ENCODE measurements around the gene PSMD1.
"Not testable (repeated sequence)": the region's sequence is repeated elsewhere in the genome, so short reads cannot be mapped to it uniquely, and the experiment has no call there.

Gene PSMD1

DNA sequence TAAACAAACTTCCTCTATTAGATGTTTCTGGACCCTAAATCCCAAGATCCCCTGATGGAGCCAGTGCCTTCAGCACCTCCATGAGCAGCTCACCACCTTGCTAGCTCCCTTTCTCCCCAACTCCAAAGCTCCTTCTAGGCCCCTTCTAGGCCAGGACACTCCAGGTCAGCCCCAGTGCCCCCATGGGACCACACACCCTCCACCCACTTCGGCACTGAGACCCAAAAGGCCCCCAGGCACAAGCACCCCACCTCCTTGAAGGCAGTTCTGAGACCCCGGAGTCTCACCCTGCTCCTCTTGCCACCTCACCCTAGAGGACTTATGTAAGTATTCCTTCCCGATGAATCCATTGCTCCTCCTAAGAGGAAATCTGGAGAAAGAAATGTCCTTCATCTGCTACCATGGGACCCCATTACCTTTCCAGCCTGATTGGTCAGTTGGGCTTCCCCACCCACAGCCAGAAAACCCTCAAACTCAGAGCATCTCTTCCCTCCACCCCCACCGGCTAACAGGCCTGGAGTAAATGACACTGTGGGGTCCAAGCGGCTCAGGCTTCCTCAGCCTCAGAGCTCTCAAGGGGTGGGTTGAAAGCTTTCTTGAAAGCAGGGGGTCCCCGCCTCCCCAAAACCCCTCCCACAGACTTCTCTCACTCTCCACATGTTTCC lies 132.0 kb downstream of the PSMD1 start:
- DNase-seq = no peak

DNA sequence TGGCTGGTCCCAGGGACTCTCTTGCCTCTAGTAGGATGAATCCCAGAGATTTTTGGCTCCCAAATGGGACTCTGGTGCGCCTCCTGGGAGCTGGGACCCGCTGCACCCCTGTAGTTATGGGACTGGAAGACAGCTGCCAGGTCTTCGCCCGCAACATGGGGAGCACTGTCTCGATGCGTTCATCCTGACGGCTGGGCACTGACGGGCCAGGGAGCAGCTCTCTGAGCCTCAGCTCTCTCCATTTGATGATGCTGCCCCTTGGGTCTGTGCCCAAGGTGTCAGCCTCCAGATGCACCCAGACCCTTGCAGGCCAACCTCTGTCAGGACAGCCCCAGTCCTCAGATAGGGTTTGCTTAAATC lies 132.5 kb downstream of the PSMD1 start:
- DNase-seq = no peak

DNA sequence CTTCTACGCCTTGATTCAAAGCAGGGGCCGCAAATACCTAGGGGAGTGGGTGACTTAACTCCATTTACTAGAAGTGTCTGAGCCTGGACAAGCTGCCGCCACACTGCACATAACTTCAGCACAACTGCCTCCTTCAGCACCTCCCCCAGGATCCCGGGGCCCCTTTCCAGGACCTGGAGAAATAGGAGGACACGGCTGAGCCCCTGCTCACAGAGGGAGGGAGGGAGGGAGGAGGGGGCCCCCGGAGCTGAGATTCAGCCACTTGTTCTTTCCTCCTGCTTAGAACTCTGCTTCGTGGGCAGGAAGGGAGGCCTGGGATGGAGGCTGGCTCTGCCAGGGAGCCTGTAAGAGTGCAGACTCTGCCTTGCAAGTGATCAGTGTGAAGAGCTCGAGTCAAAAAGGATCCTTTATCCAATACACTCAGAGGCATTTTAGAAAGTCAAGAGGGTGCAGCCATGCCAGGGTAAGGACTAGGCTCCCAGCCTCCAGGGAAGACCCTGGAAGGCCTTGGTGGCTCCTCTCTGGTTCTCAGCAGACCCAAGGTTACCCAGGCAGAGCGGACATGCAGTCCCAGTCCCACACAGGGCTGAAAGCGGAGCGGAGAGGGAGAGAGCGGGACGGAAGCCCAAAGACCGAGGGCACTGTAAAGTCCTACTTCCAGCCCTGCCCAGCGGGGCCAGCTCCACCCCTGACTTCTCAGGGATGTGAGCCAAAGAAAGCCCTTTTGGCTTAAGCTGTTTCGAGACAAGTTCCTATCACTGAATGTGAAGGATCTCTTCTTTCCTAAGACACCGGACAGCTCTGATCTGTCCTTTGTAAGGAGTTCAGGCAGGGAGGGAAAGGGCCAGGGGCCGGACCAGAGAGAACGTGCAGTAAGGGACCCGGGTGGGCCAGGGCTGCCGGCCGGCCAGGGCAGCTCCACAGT lies 133.2 kb downstream of the PSMD1 start:
- no peak for DNase-seq

DNA sequence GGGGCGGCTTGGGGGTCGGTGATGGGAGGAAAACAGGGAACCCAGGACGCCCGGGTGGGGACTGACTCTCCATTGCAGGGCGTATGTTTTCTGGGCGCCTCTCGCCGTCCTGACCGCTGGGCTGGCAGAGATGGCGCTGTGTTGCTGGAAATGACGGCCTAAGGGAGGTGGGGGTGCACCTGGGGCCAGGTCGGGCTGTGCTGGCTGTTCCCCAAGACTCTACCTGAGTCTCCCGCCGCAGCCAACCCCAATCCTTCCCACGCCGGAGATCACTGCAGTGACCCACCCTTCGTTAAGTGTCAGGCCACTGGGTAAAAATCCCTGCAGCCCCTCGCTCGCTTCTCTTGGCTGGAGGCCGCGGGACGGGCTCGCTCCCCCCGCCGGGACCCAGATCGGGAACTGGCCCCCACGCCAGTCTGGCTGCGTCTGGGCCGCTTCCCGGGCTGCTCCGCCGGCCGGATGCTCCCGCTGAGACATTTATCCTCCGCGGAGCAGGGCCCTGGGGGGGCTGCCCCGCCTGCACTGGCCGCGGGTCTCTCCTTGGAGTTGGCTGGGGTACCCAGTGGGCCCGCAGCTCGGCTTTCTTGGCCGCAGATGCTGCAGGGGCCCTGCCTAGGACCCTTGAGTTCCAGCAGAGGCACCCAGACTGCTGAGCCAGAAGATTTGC lies 134.0 kb downstream of the PSMD1 start:
- no peak for DNase-seq

DNA sequence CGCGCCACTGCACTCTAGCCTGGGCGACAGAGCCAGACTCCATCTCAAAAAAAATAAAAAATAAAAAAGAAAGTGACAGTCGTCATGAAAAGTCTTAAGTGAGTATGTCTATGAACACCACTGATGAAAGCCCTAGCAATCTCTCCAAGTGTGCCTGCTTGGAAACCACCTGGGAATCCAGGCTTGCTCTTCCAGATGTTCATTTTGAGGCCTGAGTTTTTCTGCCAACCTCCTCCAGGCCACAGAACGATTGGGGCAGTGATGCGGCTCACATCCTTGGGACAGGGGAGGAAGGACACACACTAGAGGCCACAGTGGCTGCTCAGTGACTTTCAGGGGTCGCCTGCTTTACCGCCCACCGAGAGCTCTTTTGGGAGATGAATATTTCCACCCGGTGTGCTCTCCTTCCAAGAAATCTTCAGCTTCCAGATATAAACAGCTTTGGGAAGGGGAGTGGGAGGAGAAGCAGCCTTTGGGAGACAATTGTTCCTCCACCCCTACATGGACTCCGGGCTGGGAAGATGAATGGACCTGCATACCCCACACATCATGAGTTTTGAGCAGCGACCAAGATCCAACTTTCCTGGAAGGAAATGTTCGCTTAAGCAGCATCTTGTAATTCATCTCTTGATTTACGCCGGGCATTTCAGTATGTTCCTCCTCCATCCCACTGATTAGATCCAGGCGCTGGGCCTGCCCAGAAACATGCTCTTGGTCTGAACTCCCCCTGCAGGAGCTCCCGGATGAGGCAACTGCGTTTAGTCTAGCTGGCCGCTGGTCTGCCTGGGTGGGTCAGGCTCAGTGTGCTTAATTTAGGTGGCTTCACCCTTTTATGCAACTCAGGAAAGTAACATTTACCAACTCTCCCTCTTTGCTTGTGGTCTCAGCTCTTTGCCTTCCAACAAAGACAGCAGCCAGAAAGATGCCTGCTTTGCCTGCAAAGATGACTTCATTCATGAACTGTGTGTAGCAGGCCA lies 135.5 kb downstream of the PSMD1 start:
- DNase-seq = no peak

DNA sequence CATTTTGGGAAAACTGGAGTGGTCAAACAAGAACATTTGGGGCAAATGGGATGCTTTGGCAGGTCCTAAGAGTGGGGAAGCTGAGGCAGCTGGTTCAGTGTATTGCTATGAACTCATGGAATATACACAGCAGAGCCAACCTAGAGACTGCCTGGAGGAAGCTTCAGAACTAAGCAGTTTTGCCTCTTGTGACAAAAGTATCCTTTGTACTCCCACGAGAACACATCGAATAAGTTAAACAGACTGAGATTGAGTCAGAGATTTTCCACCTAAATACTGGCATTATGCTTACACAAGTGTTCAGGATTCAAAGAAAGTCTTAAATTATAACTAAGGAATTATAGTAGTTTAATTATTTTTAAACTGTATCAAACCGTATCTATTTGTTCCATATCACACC lies 136.5 kb downstream of the PSMD1 start:
- no peak for DNase-seq

DNA sequence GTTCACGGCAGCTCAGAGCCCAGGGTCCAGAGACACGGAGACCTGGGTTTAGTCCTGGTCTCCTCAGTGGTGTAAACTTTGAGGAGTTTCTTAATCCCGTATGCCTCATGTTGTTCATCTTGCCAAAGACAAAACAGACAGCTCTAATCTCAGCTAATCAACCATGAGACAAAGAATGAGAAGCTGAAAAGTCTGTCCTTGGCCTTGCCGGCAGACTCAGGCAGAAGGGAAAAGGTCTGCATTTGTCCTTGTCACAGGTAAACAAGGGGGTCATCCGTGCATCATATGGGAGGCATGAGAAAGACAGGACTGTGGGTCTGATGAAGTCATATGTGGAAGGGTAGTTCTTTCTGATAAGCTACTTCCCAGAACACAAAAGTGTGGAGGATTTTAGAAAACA lies 139.9 kb downstream of the PSMD1 start:
- no peak for DNase-seq

DNA sequence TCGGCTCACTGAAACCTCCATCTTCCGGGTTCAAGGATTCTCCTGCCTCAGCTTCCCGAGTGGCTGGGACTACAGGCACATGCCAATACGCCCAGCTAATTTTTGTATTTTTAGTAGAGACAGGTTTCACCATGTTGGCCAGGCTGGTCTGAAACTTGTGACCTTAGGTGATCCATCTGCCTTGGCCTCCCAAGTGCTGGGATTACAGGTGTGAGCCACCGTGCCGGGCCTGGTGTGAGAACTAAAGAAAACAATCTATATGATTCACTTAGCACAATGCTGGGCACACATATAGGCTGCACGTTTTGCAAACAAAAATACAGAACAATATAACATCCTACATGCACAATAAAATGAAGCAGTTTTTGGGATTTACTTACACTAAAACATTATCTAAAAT lies 140.5 kb downstream of the PSMD1 start:
- not testable (repeated sequence) for DNase-seq

DNA sequence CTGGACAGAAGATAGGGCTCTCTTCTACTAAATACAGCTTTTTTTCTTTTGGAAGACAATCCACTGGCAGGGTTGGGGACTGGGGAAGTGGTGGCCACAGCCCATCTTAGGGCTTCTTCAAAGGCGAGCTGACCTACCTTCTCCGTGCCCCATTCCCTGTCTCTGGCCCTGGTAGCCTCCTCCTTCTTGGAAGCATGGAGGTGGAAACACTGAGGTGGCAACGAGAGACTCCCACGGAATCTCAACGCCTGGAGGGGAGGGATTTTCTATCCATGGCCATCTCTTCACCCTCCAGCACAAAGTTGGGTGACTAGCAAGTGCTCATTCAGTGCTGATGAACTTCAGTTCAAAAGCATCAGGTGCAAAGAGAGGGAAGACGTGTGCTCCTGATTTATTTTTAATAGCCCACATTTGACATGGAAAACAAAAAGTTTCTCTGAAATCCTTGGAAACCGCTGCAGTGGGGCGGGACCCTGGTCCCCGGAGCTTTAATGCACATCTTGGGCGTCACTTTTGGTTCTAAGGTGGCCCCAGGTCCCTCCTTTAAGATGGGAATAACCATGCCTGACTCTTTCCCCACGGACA lies 141.1 kb downstream of the PSMD1 start:
- DNase-seq = no peak

DNA sequence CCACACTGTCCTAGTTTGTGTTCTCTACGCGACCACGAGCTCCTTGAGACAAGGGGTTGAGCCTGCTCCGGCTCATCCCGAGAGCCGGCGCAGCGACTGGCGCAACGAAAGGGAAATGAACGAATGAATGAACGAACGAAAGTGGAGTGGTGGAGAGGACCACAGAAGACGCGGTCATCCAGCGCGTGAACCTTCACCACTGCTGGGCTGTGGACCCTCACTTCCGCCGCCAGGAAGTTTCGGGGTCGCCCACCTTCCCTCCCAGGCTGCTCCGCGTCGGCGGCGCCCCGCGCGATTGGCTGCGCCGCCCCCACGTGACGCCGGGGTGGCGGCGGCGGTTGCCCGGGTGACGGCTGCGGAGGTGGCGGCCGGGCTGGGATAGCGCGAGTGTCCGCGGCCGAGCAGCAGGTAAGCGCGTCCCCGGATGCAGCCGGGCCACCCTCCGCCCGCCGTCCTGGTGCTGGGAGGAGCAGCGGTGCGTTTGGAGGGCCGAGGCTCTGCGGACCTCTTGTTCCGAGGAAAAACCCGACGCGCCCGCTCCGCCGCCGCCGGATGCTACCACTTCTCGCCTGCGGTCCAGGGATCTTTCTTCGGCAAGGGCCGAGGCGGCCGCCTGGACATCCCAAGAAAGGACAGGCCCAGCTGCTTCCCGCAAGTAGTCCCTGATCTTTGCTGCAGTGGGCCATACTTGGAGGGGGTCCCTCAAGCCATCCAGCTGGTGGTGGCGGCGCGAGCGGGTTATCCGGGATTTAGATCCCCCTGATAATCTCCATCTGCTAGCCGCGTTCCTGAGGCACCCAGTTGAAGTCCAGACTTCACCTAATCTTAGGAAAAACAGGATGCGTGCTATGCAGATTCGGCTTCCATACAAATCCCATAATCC lies 141.9 kb downstream of the PSMD1 start, which contains the start of gene ARMC9:
ARMC9 (plus strand) TSS at position 341 of the 883 bp plus-strand sequence. CDS start 7,608 bp downstream, outside the sequence.
- DNase-seq = peak; percentile 73

DNA sequence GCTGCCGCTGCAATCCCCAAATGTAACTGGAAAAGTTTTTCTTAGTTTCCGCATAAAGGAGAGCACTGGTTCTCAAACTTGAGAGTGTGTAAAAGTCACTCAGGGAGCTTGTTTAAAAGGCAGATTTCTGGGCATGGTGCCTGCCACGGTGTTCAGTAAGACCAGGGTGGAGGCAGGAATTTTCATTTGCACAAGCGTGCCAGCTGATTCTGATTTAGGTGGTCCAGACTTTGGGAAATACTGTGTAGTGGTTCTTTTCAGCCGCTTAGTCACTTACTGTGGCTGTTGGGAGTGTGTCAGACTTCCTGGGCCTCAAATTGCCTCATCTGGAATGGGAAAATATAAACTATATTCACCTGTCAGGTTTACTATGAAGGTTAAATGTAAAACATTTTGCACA lies 142.6 kb downstream of the PSMD1 start:
- no peak for DNase-seq

DNA sequence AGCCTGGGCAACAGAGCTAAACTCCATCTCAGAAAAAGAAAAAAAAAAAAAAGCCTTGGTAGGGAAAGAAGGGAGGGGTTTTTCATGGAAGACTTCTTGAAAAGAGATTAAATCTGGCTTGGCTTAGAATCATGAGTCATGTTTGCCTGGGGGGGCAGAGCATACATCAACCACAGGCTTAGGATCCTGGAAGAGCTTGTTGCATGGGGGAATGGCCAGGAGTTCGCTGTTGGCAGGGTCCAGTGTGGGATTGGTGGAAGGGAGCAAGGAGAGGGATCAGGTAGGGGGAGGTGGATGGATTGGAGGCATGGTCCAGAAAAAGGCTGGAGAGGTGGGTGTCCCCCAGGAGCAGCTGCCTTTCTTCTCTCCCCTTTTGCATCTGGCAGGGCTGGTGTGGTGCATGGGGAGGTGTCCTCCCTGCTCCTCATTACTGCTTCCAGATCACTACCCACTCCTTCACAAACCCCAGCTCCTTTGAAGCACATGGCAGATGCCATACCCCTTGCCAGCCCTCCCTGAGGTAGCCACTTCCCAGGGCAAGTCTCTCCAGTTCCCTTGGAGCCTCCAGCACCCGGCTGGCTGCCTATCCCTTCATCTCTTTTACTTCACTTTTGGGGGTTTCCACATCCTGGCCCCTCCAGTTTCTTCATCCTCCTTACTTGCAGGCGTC lies 144.3 kb downstream of the PSMD1 start:
- DNase-seq = no peak

DNA sequence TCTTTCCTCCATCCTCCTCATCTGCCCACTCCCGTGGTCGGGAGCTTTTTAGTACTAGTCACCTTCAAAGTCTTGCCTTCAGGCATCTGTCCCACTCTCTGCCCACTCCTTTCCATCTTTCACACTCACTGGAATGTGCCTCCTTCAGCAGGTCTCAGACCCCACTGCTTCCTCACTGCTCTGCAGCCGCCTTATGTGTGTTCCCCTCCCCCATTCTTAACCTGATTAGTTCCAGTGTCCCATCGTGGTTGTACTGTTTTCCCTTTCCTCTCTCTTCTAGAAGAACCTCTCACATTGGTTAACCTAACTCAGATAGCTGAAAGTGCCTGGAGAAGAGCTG lies 144.8 kb downstream of the PSMD1 start:
- no peak for DNase-seq

DNA sequence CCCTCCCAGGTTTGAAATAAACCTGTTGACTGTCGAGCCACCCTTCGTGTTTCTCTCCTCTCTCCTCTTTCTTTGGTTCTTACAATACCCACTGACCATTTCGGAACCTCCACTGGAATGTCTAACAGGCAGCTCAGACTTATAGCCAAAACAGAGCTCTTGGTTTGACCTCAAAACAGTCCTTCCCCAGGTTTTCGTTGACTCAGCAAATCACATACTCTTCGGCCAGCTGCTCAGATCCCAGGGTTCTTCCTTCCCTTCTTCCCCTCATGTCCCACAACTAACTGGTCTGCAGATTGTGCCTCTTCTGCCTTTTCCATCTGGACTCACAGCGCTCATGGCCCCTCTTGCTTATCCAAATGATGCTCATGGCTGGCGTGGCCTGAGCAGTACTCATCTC lies 146.4 kb downstream of the PSMD1 start:
- no peak for DNase-seq

DNA sequence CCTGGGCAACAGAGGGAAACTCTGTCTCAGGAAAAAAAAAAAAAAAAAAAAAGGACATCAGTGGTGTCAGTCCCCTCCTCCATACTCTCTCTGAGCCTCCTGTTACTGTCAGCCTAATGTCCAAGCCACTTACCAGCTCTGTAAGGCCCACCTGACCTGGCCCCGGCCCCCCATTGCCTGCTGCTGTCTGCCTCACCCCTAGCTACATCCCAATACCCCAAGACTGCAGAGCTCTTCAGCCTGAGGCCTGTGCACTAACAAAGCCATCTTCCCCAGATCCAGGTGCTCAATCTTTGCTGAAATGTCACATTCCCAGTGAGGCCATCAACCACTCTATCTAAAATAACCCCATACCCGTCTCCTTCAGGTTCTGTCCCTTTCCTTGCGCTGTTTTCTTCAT lies 147.5 kb downstream of the PSMD1 start:
- no peak for DNase-seq

DNA sequence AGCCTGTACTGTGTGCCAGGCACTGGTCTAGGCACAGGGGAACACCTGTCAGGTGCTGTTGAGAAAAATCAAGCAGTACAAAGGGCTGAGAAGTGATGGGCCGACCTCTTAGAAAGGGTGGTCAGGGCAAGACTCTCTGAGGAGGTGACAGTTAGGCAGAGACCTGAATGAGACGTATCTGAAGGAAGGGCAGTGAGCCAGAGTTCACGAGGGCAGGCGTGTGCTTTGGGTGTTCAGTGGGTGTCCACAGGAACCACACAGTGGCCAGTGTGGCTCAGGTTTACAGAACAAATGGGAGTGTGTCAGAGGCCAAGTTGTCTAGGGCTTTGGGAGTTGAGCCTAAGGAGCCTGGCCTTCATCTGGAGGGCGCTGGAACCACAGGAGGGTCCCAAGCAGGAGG lies 147.9 kb downstream of the PSMD1 start:
- DNase-seq = no peak

DNA sequence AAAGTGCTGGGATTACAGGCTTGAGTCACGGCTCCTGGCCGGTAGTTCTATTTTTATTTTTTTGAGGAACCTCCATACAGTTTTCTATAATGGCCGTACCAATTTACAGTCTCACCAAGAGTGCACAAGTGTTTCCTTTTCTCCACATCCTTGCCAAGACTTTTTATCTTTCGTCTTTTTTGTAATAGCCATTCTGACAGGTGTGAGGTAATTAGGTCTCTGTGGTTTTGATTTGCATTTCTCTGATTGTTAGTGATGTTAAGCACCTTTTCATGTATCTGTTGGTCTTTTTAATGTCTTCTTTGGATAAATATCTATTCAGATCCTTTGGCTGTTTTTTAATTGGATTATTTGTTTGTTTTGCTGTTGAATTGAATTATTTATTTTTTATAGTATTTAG lies 151.1 kb downstream of the PSMD1 start:
- DNase-seq = no peak

DNA sequence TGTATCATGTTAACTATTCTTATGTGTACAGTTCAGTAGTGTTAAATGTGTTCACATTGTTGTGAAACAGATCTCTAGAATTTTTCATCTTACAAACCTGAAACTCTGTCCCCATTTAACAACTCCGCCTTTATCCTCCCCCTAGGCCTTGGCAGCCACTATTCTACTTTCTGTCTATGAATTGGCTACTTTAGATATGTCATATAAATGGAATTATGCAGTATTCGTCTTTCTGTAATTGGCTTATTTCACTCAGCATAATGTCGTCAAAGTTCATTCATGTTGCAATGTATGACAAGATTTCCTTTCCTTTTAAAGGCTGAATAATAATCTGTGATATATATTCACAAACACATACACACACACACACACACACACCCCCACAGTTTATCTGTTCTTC lies 154.1 kb downstream of the PSMD1 start:
- no peak for DNase-seq

DNA sequence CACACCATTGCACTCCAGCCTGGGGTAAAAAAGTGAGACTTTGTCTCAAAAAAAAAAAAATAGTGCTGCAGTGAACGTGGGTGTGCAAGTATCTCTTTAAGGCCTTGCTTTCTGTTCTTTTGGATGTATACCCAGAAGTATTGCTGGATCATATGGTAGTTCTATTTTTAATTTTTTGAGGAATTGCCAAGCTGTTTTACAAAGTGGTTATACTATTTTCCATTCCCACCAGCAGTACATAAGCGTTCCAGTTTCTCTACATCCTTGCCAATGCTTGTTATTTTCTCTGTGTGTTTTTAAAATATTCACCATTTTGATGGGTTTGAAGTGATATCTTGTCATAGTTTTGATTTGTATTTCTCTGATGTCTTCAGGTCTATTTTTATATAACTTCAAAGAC lies 154.8 kb downstream of the PSMD1 start:
- no peak for DNase-seq

DNA sequence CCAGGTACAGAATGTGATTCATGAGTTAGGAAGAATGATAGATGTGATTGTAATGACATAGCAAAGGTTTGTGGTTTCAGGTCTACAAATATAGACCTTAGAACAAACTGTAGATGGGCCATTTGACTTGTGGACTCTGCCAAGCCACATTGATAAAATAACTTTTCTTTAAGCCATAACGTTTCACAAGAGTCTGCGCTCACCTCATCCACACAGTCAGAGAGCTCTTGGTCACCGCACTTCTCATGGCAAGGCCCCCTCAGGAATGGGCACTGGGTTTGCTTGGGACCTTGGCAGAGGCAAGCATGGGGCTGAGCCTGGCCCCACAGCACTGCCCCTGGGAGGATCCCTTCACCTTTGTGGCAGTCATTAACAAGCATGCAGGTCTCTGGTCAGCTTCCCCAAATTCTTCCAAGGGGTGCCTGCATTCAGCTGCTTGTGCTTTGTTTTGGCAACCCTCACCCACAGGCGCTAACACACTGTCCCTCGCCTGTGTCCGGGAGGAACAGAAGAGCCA lies 155.7 kb downstream of the PSMD1 start:
- DNase-seq = no peak
